Activated CD8-positive, alpha-beta memory T cell treated with anti-CD3 and anti-CD28 coated beads, Interleukin-2, amount 50 U/mL, for 24 hours (primary cell): ENCODE measurements around the gene C4BPB.
"Not testable (repeated sequence)": the region's sequence is repeated elsewhere in the genome, so short reads cannot be mapped to it uniquely, and the experiment has no call there.

ENCODE experiments used
- DNase-seq: peaks from one replicate; pipeline ENCODE4 v3.0.0-alpha.2; 2020; ENCODE audit errors: extremely low read depth

Gene C4BPB

DNA sequence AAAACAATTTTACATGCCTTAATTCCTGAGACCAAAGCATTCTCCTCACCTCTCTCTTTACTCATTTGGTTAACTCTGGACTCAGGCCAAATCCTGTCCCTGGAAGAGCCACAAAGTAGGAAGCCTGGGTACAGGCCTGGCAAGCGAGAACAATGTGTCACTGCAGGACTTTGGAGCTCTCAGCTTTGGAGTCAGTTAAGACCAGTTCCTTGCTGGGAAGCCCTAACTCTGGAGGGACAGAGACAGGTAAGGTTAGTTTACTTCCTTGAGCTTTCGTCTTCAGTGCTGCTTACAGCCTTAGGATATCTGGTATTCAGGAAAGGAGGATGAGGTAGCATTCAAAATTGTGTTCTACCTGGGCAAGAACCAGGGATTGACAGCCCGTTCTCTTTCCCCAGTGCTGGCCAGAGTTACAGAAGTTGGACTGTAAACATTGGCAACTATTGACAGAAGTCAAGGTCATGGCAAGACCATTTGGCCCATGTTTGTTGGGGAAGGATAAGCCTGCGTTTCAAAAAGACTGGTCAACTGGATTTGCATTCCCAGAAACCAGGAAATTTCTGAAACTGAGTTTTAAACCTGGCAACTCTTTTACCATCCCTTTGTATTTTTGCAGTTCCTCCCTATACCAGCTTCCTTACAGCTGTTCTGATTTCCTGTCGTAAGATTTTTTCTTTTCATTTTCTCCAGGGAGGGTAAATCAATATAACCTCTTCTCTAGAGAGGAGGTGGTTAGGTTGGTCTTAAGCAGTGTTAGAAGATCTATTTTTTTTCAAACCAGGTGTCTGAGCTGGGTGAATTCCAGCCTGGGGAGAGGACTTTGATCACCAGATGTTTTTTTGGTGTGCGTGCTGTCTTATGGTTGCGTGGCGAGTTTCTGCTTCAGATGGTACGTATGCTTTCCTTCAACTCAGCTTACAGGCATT is at the start of gene C4BPB:
TSS of gene C4BPB (plus strand) at position 160 of the 926 bp plus-strand sequence. CDS start at position 832, 672 bp downstream.
- DNase-seq: no peak

GRCh38 chr1:207039380-207040180 is 49.1 kb upstream of the C4BPB start:
- DNase-seq: no peak

GRCh38 chr1:207040181-207040533 is 48.5 kb upstream of the C4BPB start:
- no peak for DNase-seq

DNA sequence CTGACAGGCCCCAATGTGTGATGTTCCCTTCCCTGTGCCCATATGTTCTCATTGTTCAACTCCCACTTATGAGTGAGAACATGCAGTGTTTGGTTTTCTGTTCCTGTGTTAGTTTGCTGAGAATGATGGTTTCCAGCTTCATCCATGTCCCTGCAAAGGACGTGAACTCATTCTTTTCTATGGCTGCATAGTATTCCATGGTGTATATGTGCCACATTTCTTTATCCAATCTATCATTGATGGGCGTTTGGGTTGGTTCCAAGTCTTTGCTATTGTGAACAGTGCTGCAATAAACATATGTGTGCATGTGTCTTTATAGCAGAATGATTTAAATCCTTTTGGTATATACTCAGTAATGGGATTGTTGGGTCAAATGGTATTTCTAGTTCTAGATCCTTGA is 47.3 kb upstream of the C4BPB start:
- not testable (repeated sequence) for DNase-seq

DNA sequence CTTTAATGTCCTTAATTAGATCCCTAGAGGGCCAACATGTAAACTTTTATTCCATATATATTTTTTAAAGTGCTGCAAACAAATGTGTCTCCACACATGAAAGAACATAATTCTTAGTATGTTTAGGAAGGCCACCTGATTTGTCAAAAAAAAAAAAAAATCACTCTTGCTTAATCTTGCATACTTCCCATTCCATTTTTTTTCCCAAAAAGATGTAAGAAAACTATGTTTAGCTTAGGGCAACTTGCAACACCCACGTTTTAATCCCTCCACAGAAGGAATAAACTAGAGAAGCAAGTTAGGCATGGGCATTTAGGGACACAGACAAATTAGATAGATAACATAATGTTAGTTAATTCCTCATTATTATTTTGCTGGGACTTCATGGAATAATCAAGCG is 43.2 kb upstream of the C4BPB start:
- DNase-seq: no peak

DNA sequence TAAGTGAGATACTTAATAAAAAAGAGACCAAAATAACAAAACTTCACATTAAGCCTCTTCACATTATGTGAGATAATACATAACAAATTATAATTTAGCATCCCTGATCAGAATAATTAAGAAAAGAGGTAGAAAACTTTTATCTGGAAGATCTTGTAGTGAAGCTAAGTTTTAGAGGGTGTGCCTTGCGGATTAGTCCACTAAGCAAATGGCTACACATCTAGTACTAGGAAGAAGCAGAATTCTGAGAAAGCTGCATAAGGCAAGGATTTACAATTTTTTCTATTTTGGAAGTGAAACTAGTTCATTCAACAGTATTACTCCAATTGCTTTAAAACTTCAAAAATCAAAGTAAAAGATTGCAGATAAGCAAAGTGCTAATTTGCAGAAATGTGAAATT is 41.2 kb upstream of the C4BPB start:
- DNase-seq: no peak

GRCh38 chr1:207048041-207048440 is 40.6 kb upstream of the C4BPB start:
- DNase-seq: no peak

DNA sequence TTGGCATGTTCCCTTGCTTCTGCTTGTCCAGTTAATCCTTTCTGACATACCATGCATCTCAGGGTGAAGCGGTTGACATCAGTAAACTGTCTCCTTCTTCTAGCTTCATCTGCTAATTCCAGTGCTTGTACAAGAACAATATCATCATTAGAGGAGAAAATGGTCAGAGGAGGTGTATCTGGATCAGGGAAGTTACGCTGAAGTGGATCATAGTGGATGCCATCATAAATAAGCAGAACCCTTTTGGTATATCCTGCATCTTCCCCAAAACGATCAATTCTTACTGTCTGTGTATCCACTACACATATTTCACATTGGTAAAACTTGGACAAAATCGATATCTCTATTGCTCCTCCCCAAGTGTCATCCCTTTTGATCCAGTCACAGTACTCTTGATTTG is 39.6 kb upstream of the C4BPB start:
- no peak for DNase-seq

DNA sequence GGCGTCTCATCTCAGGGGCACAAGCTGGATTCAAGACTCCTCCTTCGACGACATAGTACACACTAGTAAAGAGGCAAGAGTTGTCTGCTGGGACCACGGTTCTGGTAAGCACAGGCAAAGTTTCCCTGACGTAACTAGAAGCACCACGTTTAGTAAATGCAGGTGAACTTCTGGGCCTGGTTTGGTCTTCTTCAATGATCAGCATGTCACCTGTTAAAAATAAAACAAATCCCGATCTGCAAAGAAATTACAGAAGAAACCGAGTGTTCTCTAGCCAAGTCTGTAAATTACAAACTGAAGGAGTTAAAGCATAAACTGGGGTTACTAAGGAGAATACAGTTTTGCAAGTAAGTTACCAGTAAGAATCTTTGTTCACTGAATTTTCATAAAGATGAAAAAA is 39.1 kb upstream of the C4BPB start:
- DNase-seq: no peak

DNA sequence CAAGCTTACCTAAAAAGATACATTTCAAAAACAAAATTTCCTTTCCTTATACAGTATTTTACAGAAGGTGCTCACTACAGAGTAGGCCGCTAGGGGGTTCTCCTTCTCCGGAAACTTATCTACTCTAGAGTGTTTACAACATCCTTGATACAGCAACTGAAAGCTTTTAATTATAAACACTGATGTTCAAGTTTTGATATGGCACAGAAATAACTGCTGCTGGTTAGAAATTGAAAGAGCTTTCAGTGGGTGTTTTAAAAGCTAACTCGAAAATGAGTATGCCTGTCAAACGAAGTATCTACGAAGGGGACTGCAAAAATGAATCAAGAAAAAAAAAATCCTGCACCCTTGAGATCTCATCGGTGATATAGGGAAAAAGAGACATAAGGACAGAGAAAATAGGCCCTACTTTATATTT is 38.7 kb upstream of the C4BPB start:
- DNase-seq: no peak

GRCh38 chr1:207050480-207051190 is 38.0 kb upstream of the C4BPB start:
- DNase-seq: peak; percentile 72

DNA sequence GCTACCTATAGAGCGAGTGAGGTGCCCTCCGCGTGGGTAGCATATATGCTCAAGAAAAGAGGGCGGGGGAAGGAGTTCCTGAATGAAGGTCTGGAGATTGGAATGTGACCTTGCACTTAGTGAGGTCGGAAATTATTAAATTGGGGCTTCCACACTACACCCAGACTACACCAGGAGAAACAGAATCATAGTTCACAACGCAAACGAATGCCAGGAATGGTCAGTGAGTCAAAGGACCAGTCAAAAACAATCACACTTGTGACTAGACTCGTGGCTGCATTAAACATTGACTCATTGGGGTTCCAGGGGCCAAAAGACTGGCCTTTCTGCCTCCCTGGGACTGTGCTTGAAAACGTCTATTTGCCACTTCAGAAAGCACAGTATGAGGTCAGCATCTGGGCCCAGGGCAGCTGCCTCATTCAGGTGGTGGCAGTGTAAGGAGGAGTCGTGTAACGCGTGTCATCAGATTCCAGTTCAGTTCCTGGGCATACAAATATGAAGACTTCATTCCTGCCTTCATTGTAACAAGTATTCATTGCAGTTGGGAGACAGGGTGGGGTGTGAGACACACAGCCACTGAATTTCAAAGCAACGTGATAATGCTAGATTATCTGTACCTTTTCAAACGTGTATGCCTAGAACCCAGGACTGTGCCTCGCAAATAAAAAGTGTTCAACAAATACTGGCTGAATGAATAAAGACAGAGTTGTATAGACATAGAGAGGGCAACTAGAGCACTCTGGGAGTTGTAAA is 37.3 kb upstream of the C4BPB start, which contains the start of gene YOD1:
TSS of gene YOD1 (minus strand) at position 18 of the 753 bp plus-strand sequence. CDS start 178 bp downstream, outside the sequence.
- DNase-seq: no peak

- peak; percentile 83 for DNase-seq
Observed at GRCh38 chr1:207052911-207053769, 35.5 kb upstream of the C4BPB start, which contains the start of gene PFKFB2. TSS of gene PFKFB2 (plus strand) at chr1:207053275. CDS start at chr1:207054718, 1,443 bp downstream.

GRCh38 chr1:207054491-207054890 is 34.2 kb upstream of the C4BPB start:
- DNase-seq: no peak

DNA sequence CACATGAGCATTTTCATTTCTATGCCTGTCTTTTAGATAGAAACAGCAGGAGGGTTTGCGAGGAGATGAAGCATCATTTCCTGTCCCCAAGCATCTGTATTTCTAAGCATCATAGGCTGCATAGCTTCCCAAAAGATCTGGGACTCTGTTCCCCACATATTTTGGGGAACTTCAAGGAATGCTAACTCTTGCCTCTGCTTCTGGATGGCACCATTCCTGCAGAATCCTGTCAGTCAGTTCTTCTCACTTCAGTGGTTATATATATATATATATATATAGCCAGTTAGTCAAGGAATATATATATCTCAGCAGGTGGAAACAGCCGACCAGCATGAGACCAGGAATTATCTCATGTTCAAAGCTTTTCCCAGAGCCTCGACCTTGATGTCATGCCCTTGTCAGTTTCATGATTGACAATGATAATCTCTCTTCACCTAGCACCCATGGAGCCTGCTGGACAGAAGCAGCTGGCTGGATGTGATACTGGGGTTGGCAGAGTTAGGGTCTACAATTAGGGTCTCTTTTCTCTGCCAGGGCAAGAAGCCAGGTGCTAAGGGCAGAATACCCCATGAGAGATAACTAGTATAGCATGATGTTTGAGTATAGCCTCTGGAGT is 33.2 kb upstream of the C4BPB start:
- no peak for DNase-seq

DNA sequence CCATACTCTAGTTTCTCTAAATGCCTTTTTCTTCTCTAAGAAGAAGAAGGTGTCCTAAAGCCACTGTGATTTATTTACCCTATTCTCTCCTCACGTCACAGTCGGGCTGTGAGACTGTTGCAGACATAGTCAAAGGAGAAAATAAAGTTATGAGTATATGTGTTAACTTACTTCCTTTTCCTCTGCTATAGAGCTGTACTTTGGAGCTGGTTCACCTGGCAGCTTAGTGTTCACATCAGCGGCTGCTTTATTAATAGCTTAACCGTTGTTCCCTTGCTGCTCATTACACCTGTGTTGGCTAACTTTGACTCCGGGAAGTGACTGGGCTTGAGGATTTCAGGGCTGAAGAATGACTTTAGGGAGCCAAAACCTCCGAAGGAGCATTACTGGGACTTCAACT is 32.0 kb upstream of the C4BPB start:
- DNase-seq: no peak

- no peak for DNase-seq
Observed at GRCh38 chr1:207058252-207058651, 30.4 kb upstream of the C4BPB start.

DNA sequence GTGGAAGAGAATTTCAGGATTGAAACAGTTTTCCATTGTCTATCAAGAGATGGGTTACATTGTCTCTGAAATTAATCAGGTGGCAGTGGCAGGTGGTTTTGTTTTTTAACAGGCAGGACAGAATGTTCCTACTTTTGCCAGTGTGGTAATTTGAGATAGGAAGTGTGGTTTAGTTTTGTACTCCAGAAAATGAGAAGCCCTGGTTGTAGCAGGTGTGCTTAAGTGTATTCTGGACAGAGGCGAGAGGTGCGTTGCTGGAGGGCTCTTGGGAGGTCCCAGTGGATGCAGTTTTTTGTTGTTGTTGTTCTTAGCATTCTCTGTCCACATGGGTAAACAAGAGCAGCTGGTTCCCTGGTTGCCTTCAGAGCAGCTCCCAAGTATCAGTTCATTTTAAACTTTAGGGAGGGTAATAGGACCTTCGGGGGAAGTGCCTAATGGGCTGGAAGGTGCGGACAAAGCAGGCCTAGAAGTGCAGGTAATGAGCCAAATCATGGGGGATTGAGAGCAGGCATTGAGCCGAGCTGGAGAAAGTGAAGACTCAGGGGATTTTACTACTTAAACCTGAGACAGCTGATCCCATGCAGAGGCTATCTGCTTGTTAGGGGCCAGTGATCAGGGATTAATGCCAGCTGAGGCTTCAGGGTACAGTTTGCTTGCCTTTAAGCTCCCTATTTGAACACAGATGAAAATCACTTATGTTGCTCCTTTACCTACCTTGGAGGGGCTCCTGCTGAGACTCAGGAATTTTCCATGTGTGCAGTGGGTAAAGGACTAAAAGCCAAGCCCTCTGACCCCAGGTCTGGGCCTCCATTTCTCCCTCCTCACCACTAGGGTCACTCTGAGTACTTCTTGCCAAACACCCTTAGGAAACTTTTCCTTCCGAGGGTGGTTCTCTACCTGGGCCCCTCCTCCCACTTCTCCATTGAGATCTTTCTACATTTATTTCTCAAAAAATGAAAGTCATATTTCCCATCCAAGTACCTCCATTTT is 29.5 kb upstream of the C4BPB start:
- DNase-seq: no peak

GRCh38 chr1:207059881-207060280 is 28.8 kb upstream of the C4BPB start:
- DNase-seq: no peak
